ENCODE measurements around the gene ZMYM2.

ZMYM2 gene

GRCh38 chr13:20045950-20046548 is 87.5 kb downstream of the ZMYM2 start:
- DNase-seq: no peak

- DNase-seq: no peak
These were observed 91.3 kb downstream of the ZMYM2 start for GRCh38 chr13:20049558-20050473.

GRCh38 chr13:20051366-20051765 is 92.8 kb downstream of the ZMYM2 start:
- DNase-seq: no peak

- no peak for DNase-seq
These were observed 94.5 kb downstream of the ZMYM2 start for GRCh38 chr13:20053016-20053415.

GRCh38 chr13:20053891-20054290 is 95.4 kb downstream of the ZMYM2 start:
- DNase-seq: no peak

- DNase-seq: no peak
These were observed 96.1 kb downstream of the ZMYM2 start for GRCh38 chr13:20054586-20054985.

- DNase-seq: no peak
These were observed 98.7 kb downstream of the ZMYM2 start for GRCh38 chr13:20057214-20057613.

- DNase-seq: no peak
These were observed 99.4 kb downstream of the ZMYM2 start for GRCh38 chr13:20057963-20058362.

GRCh38 chr13:20058476-20058875 is 99.9 kb downstream of the ZMYM2 start:
- no peak for DNase-seq

- DNase-seq: no peak
These were observed 105.6 kb downstream of the ZMYM2 start for GRCh38 chr13:20064128-20064527.

GRCh38 chr13:20065516-20065915 is 107.0 kb downstream of the ZMYM2 start:
- DNase-seq: no peak

- DNase-seq: no peak
These were observed 111.4 kb downstream of the ZMYM2 start for GRCh38 chr13:20069956-20070355.

GRCh38 chr13:20073775-20074174 is 115.2 kb downstream of the ZMYM2 start:
- DNase-seq: no peak

GRCh38 chr13:20074966-20075365 is 116.4 kb downstream of the ZMYM2 start:
- DNase-seq: no peak

GRCh38 chr13:20077086-20077485 is 118.6 kb downstream of the ZMYM2 start:
- no peak for DNase-seq

GRCh38 chr13:20080377-20081164 is 122.0 kb downstream of the ZMYM2 start:
- DNase-seq: no peak

- no peak for DNase-seq
These were observed 131.8 kb downstream of the ZMYM2 start for GRCh38 chr13:20090349-20090748.

- no peak for DNase-seq
These were observed 135.4 kb downstream of the ZMYM2 start for GRCh38 chr13:20093951-20094350.

- no peak for DNase-seq
These were observed 140.8 kb downstream of the ZMYM2 start for GRCh38 chr13:20099319-20099718.

GRCh38 chr13:20101467-20102316 is 143.2 kb downstream of the ZMYM2 start:
- DNase-seq: no peak

GRCh38 chr13:20102525-20103180 is 144.1 kb downstream of the ZMYM2 start:
- DNase-seq: no peak
